HepG2 (cell line): ENCODE measurements around the gene BCL6. TPM values are rescaled to one million over a fixed set of nuclear protein-coding genes. Genes with fewer than 3 reads are reported as not detected.
A peak's percentile ranks its signal among the peaks of the same experiment; 100 is the strongest.

Source experiments
- ATF3 ChIP-seq: sonication (generic); formaldehyde crosslinking; IDR thresholded peaks from 2 replicates; pipeline ENCODE4 v1.4.0; 2020; ENCODE audit warnings: missing genetic modification reagents
- BRF2 ChIP-seq: sonication (generic); formaldehyde crosslinking; IDR thresholded peaks from 2 replicates; pipeline ENCODE4 v1.8.1; 2022; ENCODE audit warnings: mild to moderate bottlenecking, missing genetic modification reagents
- HDAC6 ChIP-seq: fragments of 200-600 bp; sonication (generic); IDR thresholded peaks from 2 replicates; pipeline ENCODE4 v1.7.0; 2017; ENCODE audit warnings: mild to moderate bottlenecking, antibody characterized with exemption, low read length, low read depth
- MYPOP ChIP-seq: sonication (generic); formaldehyde crosslinking; IDR thresholded peaks from 2 replicates; pipeline ENCODE4 v1.8.1; 2023; ENCODE audit warnings: mild to moderate bottlenecking, moderate library complexity, missing genetic modification reagents
- POLR2AphosphoS5 ChIP-seq: IDR thresholded peaks from 2 replicates; pipeline ENCODE4 v1.6.1; 2012; ENCODE audit warnings: low read depth, low read length
- POLR2G ChIP-seq: fragments of 200-400 bp; formaldehyde crosslinking; IDR thresholded peaks from 2 replicates; pipeline ENCODE4 v1.6.1; 2018; ENCODE audit warnings: mild to moderate bottlenecking, low read depth, low read length, moderate library complexity
- RORA ChIP-seq: sonication (generic); formaldehyde crosslinking; IDR thresholded peaks from 2 replicates; pipeline ENCODE4 v1.5.0; 2020; ENCODE audit warnings: mild to moderate bottlenecking, missing genetic modification reagents, moderate library complexity
- SIN3B ChIP-seq: fragments of 150-350 bp; IDR thresholded peaks from 2 replicates; pipeline ENCODE4 v1.6.1; 2014; ENCODE audit warnings: low read length
- TCF7L2 ChIP-seq: IDR thresholded peaks from 2 replicates; pipeline ENCODE4 v1.6.1; 2011; ENCODE audit warnings: mild to moderate bottlenecking, low read depth, low read length, moderate library complexity
- ZBTB20 ChIP-seq: sonication (generic); formaldehyde crosslinking; IDR thresholded peaks from 2 replicates; pipeline ENCODE4 v1.8.1; 2023; ENCODE audit warnings: missing genetic modification reagents, low read depth, mild to moderate bottlenecking, borderline replicate concordance
- ZHX1 ChIP-seq: sonication (generic); formaldehyde crosslinking; IDR thresholded peaks from 2 replicates; pipeline ENCODE4 v1.8.1; 2022; ENCODE audit warnings: low read depth, mild to moderate bottlenecking, missing genetic modification reagents
- ZNF234 ChIP-seq: sonication (generic); formaldehyde crosslinking; conservative IDR thresholded peaks from 2 replicates; pipeline ENCODE4 v1.5.1; 2020; ENCODE audit warnings: mild to moderate bottlenecking, missing genetic modification reagents
- ZNF34 ChIP-seq: sonication (generic); formaldehyde crosslinking; IDR thresholded peaks from 2 replicates; pipeline ENCODE4 v1.4.0; 2020; ENCODE audit warnings: mild to moderate bottlenecking, missing genetic modification reagents, borderline replicate concordance
- ZNF619 ChIP-seq: sonication (generic); formaldehyde crosslinking; IDR thresholded peaks from 2 replicates; pipeline ENCODE4 v1.4.0; 2020; ENCODE audit warnings: mild to moderate bottlenecking, missing genetic modification reagents
- ZNF878 ChIP-seq: sonication (generic); formaldehyde crosslinking; IDR thresholded peaks from 2 replicates; pipeline ENCODE4 v1.8.1; 2023; ENCODE audit warnings: mild to moderate bottlenecking, missing genetic modification reagents, moderate library complexity
- ZSCAN12 ChIP-seq: sonication (generic); formaldehyde crosslinking; IDR thresholded peaks from 2 replicates; pipeline ENCODE4 v1.9.0; 2021; ENCODE audit warnings: mild to moderate bottlenecking, missing genetic modification reagents
- ZSCAN31 ChIP-seq: sonication (generic); formaldehyde crosslinking; IDR thresholded peaks from 2 replicates; pipeline ENCODE4 v1.5.0; 2020; ENCODE audit warnings: low read depth, mild to moderate bottlenecking, missing genetic modification reagents
- polyA plus RNA-seq, 8 experiments: library from polyadenylated mRNA; depleted of rRNA in 3 of 8; stranded (reverse) in 7 of 8; unstranded in 1 of 8; fragments of >200 nt; fragmentation: Illumina TruSeq in 4 of 8; extraction: Trizol in 4 of 8; gene quantifications; 2 replicates each; pipeline versions ENCODE4 v1.2.1 to v1.2.3, GENCODE V29; 2011 to 2016; ENCODE audit warnings: low read depth in 4 of 8, missing spikeins in 1 of 8, mixed read lengths in 1 of 8; ENCODE audit not compliant: insufficient read depth in 1 of 8
- total RNA-seq, 5 experiments: library from RNA; depleted of rRNA; stranded (reverse); fragments of >200 nt; fragmentation: Illumina TruSeq; extraction: Trizol; gene quantifications; 2 replicates each; pipeline ENCODE4 v1.2.3, GENCODE V29; 2016; ENCODE audit warnings: low read depth in 1 of 5

The BCL6 gene
- total and polyA plus RNA-seq, 2 of the 13 experiments (the other 11 are each of a cell fraction or from before 2014, with no cell fraction given), result 21.2 to 53.7 TPM

GRCh38 chr3:187745201-187746058 is at the start of gene BCL6 (continued):
- TF ChIP-seq ZSCAN12 (CRISPR knock-in tag) (0 out of 2 replicates have a peak, but pooled peaks have one; percentile 48), ZBTB20 (CRISPR knock-in tag) (0 out of 2 replicates have a peak, but pooled peaks have one; percentile 53), POLR2AphosphoS5 (peak; percentile 80), ZSCAN31 (peak; percentile 77), ZNF234 (0 out of 2 replicates have a peak, but pooled peaks have one; percentile 17), ZHX1 (CRISPR knock-in tag) (0 out of 2 replicates have a peak, but pooled peaks have one; percentile 57), POLR2G (peak; percentile 89), ZNF34 (CRISPR knock-in tag) (0 out of 2 replicates have a peak, but pooled peaks have one; percentile 48), RORA (0 out of 2 replicates have a peak, but pooled peaks have one; percentile 21), ZNF878 (CRISPR knock-in tag) (peak; percentile 76; the same call in 1 of the 2 replicates), ATF3 (peak; percentile 99), ZNF619 (0 out of 2 replicates have a peak, but pooled peaks have one; percentile 65), MYPOP (CRISPR knock-in tag) (peak; percentile 61; the same call in 1 of the 2 replicates), BRF2 (CRISPR knock-in tag) (no peak), SIN3B (no peak; the same call in none of the 2 replicates), HDAC6 (peak; percentile 50; the same call in 1 of the 2 replicates), TCF7L2 (no peak)
